Smooth muscle cell (in vitro differentiated cells): ENCODE data around the gene RNF113B. TPM values are rescaled to one million over a fixed set of nuclear protein-coding genes. Genes with fewer than 3 reads are reported as not detected.

ENCODE experiments used
- DNase-seq: peaks from one replicate; lab custom pipeline; 2025; ENCODE audit not compliant: unreplicated experiment; lab: John Stamatoyannopoulos, UW
- H2AFZ ChIP-seq: fragments of 200-600 bp; sonication (generic); 2 replicates; pipeline ENCODE4 v1.6.0; 2016; ENCODE audit warnings: antibody characterized with exemption, low read depth, mild to moderate bottlenecking
- H3F3A ChIP-seq: fragments of 200-600 bp; sonication (generic); 2 replicates; pipeline ENCODE4 v1.6.0; 2017; ENCODE audit warnings: antibody characterized with exemption, low read depth
- H3K27ac ChIP-seq: fragments of 200-600 bp; sonication (generic); 2 replicates; pipeline ENCODE4 v1.5.1; 2016; ENCODE audit warnings: low read depth, mild to moderate bottlenecking
- H3K27me3 ChIP-seq: fragments of 200-600 bp; sonication (generic); 2 replicates; pipeline ENCODE4 v1.6.1; 2016; ENCODE audit warnings: low read depth, mild to moderate bottlenecking
- H3K36me3 ChIP-seq: fragments of 200-600 bp; sonication (generic); 2 replicates; pipeline ENCODE4 v1.5.1; 2016; ENCODE audit warnings: low read depth
- H3K4me1 ChIP-seq: fragments of 200-600 bp; sonication (generic); 2 replicates; pipeline ENCODE4 v1.5.1; 2016; ENCODE audit warnings: low read depth
- H3K4me2 ChIP-seq: fragments of 200-600 bp; sonication (generic); 2 replicates; pipeline ENCODE4 v1.6.0; 2016; ENCODE audit warnings: mild to moderate bottlenecking
- H3K4me3 ChIP-seq: fragments of 200-600 bp; sonication (generic); 2 replicates; pipeline ENCODE4 v1.5.1; 2016; ENCODE audit warnings: mild to moderate bottlenecking
- H3K79me2 ChIP-seq: fragments of 200-600 bp; sonication (generic); 2 replicates; pipeline ENCODE4 v1.6.0; 2016; ENCODE audit warnings: low read depth, mild to moderate bottlenecking
- H3K9ac ChIP-seq: fragments of 200-600 bp; sonication (generic); 2 replicates; pipeline ENCODE4 v1.6.0; 2016; ENCODE audit warnings: low read depth
- H3K9me3 ChIP-seq: fragments of 200-600 bp; sonication (generic); replicated peaks from 2 replicates; pipeline ENCODE4 v1.5.1; 2016; ENCODE audit warnings: low read depth
- H4K20me1 ChIP-seq: fragments of 200-600 bp; sonication (generic); 2 replicates; pipeline ENCODE4 v1.6.0; 2016; ENCODE audit warnings: low read depth
- WGBS: methylation state at CpG from one replicate; pipeline ENCODE4 v1.1.7; 2016; ENCODE audit warnings: low lambda C conversion rate; 5-methylcytosine and 5-hydroxymethylcytosine counted together
- polyA plus RNA-seq: library from polyadenylated mRNA; unstranded; fragments of >200 nt; fragmentation: Nextera tagmentation; extraction: Ambion mirVana; gene quantifications from 2 replicates; pipeline ENCODE4 v1.2.1, GENCODE V29; 2016
- total RNA-seq: library from RNA; depleted of rRNA; stranded (reverse); fragments of >200 nt; gene quantifications from 2 replicates; pipeline ENCODE4 v1.2.3, GENCODE V29; 2014
- TF ChIP-seq, protein P1 (sequence below): fragments of 200-600 bp; sonication (generic); IDR thresholded peaks from 2 replicates; pipeline ENCODE4 v1.5.1; 2017; ENCODE audit warnings: borderline replicate concordance, mild to moderate bottlenecking, antibody characterized with exemption; ENCODE audit not compliant: insufficient read depth, poor library complexity, severe bottlenecking

Gene RNF113B
- total and polyA plus RNA-seq, 2 experiments from 2014 or later, result 0.38 TPM; not detected in 1

DNA sequence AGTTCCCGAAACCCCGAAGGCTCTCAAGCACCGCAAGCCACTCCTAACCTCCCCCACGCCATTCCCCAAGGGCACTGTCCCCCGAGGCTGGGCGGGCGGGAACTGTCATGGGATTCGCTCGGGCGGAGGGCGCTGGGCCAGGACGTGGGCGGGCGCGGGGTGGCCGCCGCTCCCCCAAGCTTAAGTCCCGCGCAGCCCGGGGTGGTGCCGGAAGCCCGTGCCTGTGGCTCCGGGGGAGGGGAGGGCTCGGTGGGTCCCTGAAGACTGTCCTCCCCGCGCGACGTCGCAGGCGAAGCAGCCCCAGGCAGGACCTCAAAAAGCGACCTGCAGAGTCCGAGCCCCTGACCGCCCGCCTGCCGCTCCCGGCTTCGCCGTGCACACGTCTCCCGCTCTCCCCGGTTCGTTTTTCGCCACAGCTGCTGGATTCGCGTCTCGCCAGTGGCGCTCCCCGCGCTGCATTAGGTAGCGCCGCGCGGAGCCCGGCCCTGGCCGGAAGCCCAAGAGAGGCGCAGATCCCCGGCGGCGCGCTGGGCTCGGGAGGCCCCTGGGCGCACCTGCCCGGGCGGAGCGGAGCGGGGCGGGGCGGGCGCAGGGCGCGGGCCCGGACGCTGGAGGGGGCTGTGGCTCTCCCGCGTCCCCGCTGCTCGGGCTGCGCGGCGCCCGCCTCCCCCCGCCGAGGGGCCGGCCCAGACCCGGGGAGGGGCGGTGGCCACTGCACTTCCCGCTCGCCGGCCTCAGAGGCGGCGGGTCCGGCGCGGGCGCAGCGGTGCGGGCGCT is 34.5 kb downstream of the RNF113B start, which contains the start of gene FARP1:
Gene FARP1, plus strand, starts transcription at position 715 of the 777 bp plus-strand sequence. CDS start 70,149 bp downstream, outside the sequence.
- TF ChIP-seq, protein P1, sequence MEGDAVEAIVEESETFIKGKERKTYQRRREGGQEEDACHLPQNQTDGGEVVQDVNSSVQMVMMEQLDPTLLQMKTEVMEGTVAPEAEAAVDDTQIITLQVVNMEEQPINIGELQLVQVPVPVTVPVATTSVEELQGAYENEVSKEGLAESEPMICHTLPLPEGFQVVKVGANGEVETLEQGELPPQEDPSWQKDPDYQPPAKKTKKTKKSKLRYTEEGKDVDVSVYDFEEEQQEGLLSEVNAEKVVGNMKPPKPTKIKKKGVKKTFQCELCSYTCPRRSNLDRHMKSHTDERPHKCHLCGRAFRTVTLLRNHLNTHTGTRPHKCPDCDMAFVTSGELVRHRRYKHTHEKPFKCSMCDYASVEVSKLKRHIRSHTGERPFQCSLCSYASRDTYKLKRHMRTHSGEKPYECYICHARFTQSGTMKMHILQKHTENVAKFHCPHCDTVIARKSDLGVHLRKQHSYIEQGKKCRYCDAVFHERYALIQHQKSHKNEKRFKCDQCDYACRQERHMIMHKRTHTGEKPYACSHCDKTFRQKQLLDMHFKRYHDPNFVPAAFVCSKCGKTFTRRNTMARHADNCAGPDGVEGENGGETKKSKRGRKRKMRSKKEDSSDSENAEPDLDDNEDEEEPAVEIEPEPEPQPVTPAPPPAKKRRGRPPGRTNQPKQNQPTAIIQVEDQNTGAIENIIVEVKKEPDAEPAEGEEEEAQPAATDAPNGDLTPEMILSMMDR, result peak; percentile 11
- Histone ChIP-seq H3K36me3 (no peaks in the 10 kb centered on the region), H3K27me3 (no peaks in the 10 kb centered on the region), H3K9ac (peak within 1 kb of the TSS; percentile 81), H3K4me3 (peak within 1 kb of the TSS; percentile 84), H3K4me2 (peak within 1 kb of the TSS; percentile 98), H3K79me2 (peaks cover 39% of the 10 kb centered on the region), H3K27ac (peak within 1 kb of the TSS; percentile 73), H2AFZ (peak within 1 kb of the TSS; percentile 92), H4K20me1 (peaks cover 33% of the 10 kb centered on the region), H3F3A (peaks cover 19% of the 10 kb centered on the region), H3K9me3 (no peaks in the 10 kb centered on the region), H3K4me1 (peaks cover 24% of the 10 kb centered on the region)
- 2% methylated on average over 72 of the region's 98 CpGs for WGBS
- DNase-seq, result peak; percentile 41

DNA sequence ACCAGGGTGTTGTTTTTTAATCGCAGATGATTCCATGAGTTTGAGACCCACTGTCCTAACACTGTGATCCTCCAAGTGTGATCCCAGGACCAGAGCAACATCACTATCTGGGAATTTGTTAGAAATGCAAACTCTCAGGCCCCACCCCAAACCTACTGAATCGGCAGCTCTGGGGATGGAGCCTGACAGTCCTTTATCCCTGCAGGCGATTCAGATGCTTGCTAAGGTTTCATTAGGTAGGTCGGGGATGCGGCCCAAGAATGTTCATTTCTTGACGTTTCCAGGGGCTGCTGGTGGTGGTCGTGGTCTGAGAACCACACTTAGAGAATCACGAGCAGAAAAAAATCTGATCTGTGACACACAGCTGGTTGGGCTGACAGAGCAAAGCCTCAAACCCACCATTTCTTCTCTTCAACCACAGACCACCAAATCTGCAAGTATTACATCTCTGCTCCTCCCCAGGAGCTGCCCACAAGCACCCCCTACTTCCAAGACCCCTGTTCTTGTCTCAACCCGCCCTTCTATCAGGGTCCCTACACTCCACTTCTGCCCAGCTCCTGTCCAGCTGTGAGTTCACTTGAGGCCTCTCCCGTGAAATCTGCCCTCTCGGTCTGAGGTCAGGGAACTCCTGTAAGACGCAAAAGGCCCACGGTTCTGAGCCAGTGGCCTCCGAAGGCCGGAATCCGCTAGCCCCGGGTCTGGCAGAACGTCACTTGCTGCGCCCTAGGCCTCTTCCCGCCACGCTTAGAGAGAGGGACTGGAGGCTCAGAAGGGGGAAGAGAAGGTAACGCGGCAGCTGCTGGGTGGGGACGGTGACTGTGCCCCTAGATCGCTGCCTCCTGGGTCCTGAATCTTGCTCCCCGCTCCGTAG is 35.3 kb downstream of the RNF113B start:
- Histone ChIP-seq H3K9ac (no peak overlapping the region), H3K36me3 (no peaks in the 10 kb centered on the region), H3K4me2 (peak overlapping the region; percentile 97), H3F3A (peaks cover 19% of the 10 kb centered on the region), H3K27me3 (no peaks in the 10 kb centered on the region), H3K4me1 (peaks cover 17% of the 10 kb centered on the region), H4K20me1 (peaks cover 25% of the 10 kb centered on the region), H3K79me2 (peaks cover 31% of the 10 kb centered on the region), H2AFZ (peak overlapping the region; percentile 92), H3K27ac (no peak overlapping the region), H3K4me3 (peak overlapping the region; percentile 84), H3K9me3 (no peaks in the 10 kb centered on the region)
- WGBS, result 27% methylated on average over 27 of the region's 27 CpGs
- TF ChIP-seq, protein P1, result no peak
- no peak for DNase-seq

DNA sequence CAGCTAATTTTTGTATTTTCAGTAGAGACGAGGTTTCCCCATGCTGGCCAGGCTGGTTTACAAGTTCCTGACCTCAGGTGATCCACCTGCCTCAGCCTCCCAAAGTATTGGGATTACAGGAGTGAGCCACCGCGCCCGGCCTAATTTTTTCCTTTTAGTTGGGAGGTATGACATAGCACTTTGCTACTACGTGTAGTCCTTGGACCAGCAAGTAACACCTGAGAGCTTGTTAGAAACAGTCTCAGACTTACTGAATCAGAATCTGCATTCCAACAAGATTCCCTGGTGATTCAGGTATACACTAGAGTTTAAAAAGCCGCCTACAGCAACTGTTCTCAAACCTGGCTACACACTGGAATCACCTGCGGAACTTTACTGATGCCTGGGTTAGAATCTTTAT is 36.0 kb downstream of the RNF113B start:
- Histone ChIP-seq H3K36me3 (no peaks in the 10 kb centered on the region), H3F3A (peaks cover 13% of the 10 kb centered on the region), H3K79me2 (peaks cover 25% of the 10 kb centered on the region), H3K9me3 (no peaks in the 10 kb centered on the region), H3K4me3 (no peak overlapping the region), H2AFZ (no peak overlapping the region), H3K27ac (no peak overlapping the region), H4K20me1 (peaks cover 19% of the 10 kb centered on the region), H3K4me2 (no peak overlapping the region), H3K4me1 (peaks cover 11% of the 10 kb centered on the region), H3K9ac (no peak overlapping the region), H3K27me3 (no peaks in the 10 kb centered on the region)
- TF ChIP-seq, protein P1, result no peak
- DNase-seq, result no peak
- 96% methylated on average over 7 of the region's 7 CpGs for WGBS
